B cell (primary cell): ENCODE data around the gene COL16A1. TPM values are rescaled to one million over a fixed set of nuclear protein-coding genes. Genes with fewer than 3 reads are reported as not detected.
A peak's percentile ranks its signal among the peaks of the same experiment; 100 is the strongest.

Source experiments
- ATAC-seq: fragments of 200-7000 bp; cut with Tn5 transposase; one replicate; pipeline ENCODE4 v1.10.0; 2021; ENCODE audit warnings: low read depth, mild to moderate bottlenecking, moderate number of reproducible peaks, moderate library complexity
- CTCF ChIA-PET: fragments of 350-600 bp; sonication (Branson Sonifier 250); formaldehyde crosslinking; loops from one replicate; lab custom pipeline; 2021; ENCODE audit warnings: antibody characterized with exemption, inconsistent platforms; lab: Charles Lee
- POLR2A ChIA-PET: fragments of 350-600 bp; sonication (Branson Sonifier 250); formaldehyde crosslinking; loops from one replicate; lab custom pipeline; 2021; ENCODE audit warnings: antibody characterized with exemption; lab: Charles Lee
- DNase-seq: peaks from one replicate; pipeline ENCODE4 v3.0.0; 2013
- H2AFZ ChIP-seq: 2 replicates; pipeline ENCODE4 v1.6.1; 2012; ENCODE audit warnings: mild to moderate bottlenecking, low read depth, low read length; ENCODE audit not compliant: insufficient read depth, poor library complexity, severe bottlenecking
- H3K27ac ChIP-seq, 2 donors: 1 replicate in 1 of 2; 2 replicates in 1 of 2; pipeline ENCODE4 v1.5.1; 2012 to 2013; ENCODE audit warnings: low read length in 2 of 2, mild to moderate bottlenecking in 2 of 2, moderate library complexity in 1 of 2
- H3K27me3 ChIP-seq, 4 experiments: fragments of 200-600 bp in 1 of 4; sonication (generic) in 1 of 4; replicated peaks in 1 of 4; 1 replicate in 2 of 4; 2 replicates in 2 of 4; pipeline versions ENCODE4 v1.6.1 to v1.7.0; 2013 to 2016; ENCODE audit warnings: low read length in 3 of 4, mild to moderate bottlenecking in 2 of 4, mixed read lengths in 1 of 4, moderate library complexity in 1 of 4; ENCODE audit not compliant: insufficient read depth in 4 of 4, control insufficient read depth in 3 of 4; ENCODE audit errors: control extremely low read depth in 1 of 4
- H3K36me3 ChIP-seq, 2 experiments: replicated peaks in 1 of 2; 1 replicate in 1 of 2; 2 replicates in 1 of 2; pipeline versions ENCODE4 v1.6.1 to v1.7.1; 2013; ENCODE audit warnings: low read length in 1 of 2; ENCODE audit not compliant: insufficient read depth in 2 of 2, control insufficient read depth in 1 of 2; ENCODE audit errors: control extremely low read depth in 1 of 2, extremely low read depth in 1 of 2
- H3K4me1 ChIP-seq, 2 donors: fragments of 200-600 bp in 1 of 2; sonication (generic) in 1 of 2; 1 replicate in 1 of 2; 2 replicates in 1 of 2; pipeline versions ENCODE4 v1.5.1 to v1.6.1; 2013 to 2017; ENCODE audit warnings: low read length in 2 of 2; ENCODE audit not compliant: control insufficient read depth in 2 of 2, insufficient read depth in 2 of 2
- H3K4me2 ChIP-seq: replicated peaks from 2 replicates; pipeline ENCODE3; 2012; ENCODE audit warnings: mild to moderate bottlenecking, low read depth, low read length; ENCODE audit not compliant: poor library complexity, severe bottlenecking
- H3K4me3 ChIP-seq, 5 experiments: fragments of 200-600 bp in 1 of 5; sonication (generic) in 1 of 5; 1 replicate in 3 of 5; 2 replicates in 2 of 5; pipeline versions ENCODE4 v1.5.1 to v1.7.0; 2011 to 2016; ENCODE audit warnings: low read length in 4 of 5, mild to moderate bottlenecking in 4 of 5, low read depth in 2 of 5, control low read depth in 1 of 5, moderate library complexity in 1 of 5; ENCODE audit not compliant: insufficient read depth in 1 of 5; ENCODE audit errors: control extremely low read depth in 1 of 5, extremely low read depth in 1 of 5
- H3K79me2 ChIP-seq: fragments of 200-600 bp; sonication (generic); one replicate; pipeline ENCODE4 v1.6.0; 2016; ENCODE audit warnings: low read length; ENCODE audit not compliant: control insufficient read depth, insufficient read depth
- H3K9ac ChIP-seq: fragments of 200-600 bp; sonication (generic); 2 replicates; pipeline ENCODE4 v1.6.1; 2017; ENCODE audit warnings: mild to moderate bottlenecking, low read length, moderate library complexity
- H3K9me3 ChIP-seq, 3 donors: one replicate each; pipeline versions ENCODE4 v1.6.1 to v1.7.1; 2013; ENCODE audit warnings: low read length in 2 of 3; ENCODE audit not compliant: control insufficient read depth in 2 of 3, insufficient read depth in 1 of 3; ENCODE audit errors: control extremely low read depth in 1 of 3
- H4K20me1 ChIP-seq: 2 replicates; pipeline ENCODE4 v1.6.0; 2012; ENCODE audit warnings: mild to moderate bottlenecking, low read length; ENCODE audit not compliant: insufficient read depth, control insufficient read depth, poor library complexity, severe bottlenecking
- H3K27ac Mint-ChIP-seq: one replicate; pipeline ENCODE4 v1.8.0; 2021; ENCODE audit warnings: mixed read lengths
- H3K27me3 Mint-ChIP-seq: one replicate; pipeline ENCODE4 v1.8.0; 2021; ENCODE audit warnings: mixed read lengths
- H3K4me1 Mint-ChIP-seq: one replicate; pipeline ENCODE4 v1.8.0; 2021; ENCODE audit warnings: mixed read lengths
- H3K4me3 Mint-ChIP-seq: one replicate; pipeline ENCODE4 v1.8.0; 2021; ENCODE audit warnings: mixed read lengths
- H3K9me3 Mint-ChIP-seq: one replicate; pipeline ENCODE4 v1.8.0; 2022; ENCODE audit warnings: mixed read lengths; ENCODE audit not compliant: insufficient read depth
- CTCF ChIP-seq: fragments of 200-600 bp; IDR thresholded peaks from one replicate; pipeline ENCODE4 v1.8.0; 2022; ENCODE audit warnings: antibody characterized with exemption, mild to moderate bottlenecking
- EZH2 ChIP-seq: IDR thresholded peaks from 2 replicates; pipeline ENCODE4 v1.6.1; 2012; ENCODE audit warnings: borderline replicate concordance, low read depth, mild to moderate bottlenecking, moderate library complexity, low read length; ENCODE audit not compliant: insufficient read depth, poor library complexity, severe bottlenecking
- WGBS: methylation state at CpG from one replicate; pipeline ENCODE4 v1.1.5; 2013; ENCODE audit warnings: missing lambda C conversion rate; ENCODE audit not compliant: insufficient coverage; 5-methylcytosine and 5-hydroxymethylcytosine counted together
- intact Hi-C: fragments of 100-400 bp; cut with micrococcal nuclease; formaldehyde crosslinking; loops from one replicate; pipeline ENCODE4 v1.10.0; 2022
- polyA plus RNA-seq: library from polyadenylated mRNA; depleted of rRNA; stranded (reverse); fragments of >200 nt; gene quantifications from 2 replicates; pipeline ENCODE4 v1.2.3, GENCODE V29; 2012
- total RNA-seq, 2 donors: library from RNA; stranded (reverse); fragments of 120-200 nt in 1 of 2; gene quantifications; 1 replicate in 1 of 2; 2 replicates in 1 of 2; pipeline versions ENCODE4 v1.2.3 to v1.2.4, GENCODE V29; 2013 to 2022

The COL16A1 gene
- total and polyA plus RNA-seq, 2 donors (not counting 1 experiment from before 2014, with no cell fraction given) = 0.07 TPM; not detected in 1

- Histone ChIP-seq H3K4me3 (no peak overlapping the region), H3K27ac (no peak overlapping the region), H3K4me2 (no peak overlapping the region), H3K36me3 (no peaks in the 10 kb centered on the region), H3K9ac (no peak overlapping the region), H3K4me1 (no peaks in the 10 kb centered on the region), H3K79me2 (no peaks in the 10 kb centered on the region), H3K9me3 (peaks cover 0 to 4% (median 0%) of the 10 kb centered on the region in 3 donors), H4K20me1 (no peaks in the 10 kb centered on the region), H2AFZ (no peak overlapping the region), H3K27me3 (no peaks in the 10 kb centered on the region)
- H3K4me3 Mint-ChIP-seq = no peak overlapping the region
- TF ChIP-seq CTCF (no peak), EZH2 (no peak)
- WGBS = 93% methylated on average over 25 of the region's 25 CpGs
- H3K9me3 Mint-ChIP-seq = no peaks in the 10 kb centered on the region
- intact Hi-C loops = no loop called here
- ChIA-PET CTCF (no interaction called here), POLR2A (no interaction called here)
- no peaks in the 10 kb centered on the region for H3K4me1 Mint-ChIP-seq
- DNase-seq (no peak), ATAC-seq (no peak)
- peak overlapping the region; percentile 46 for H3K27ac Mint-ChIP-seq
- peaks cover 6% of the 10 kb centered on the region for H3K27me3 Mint-ChIP-seq
These were observed 26.7 kb upstream of the COL16A1 start for GRCh38 chr1:31730336-31731048.

DNA sequence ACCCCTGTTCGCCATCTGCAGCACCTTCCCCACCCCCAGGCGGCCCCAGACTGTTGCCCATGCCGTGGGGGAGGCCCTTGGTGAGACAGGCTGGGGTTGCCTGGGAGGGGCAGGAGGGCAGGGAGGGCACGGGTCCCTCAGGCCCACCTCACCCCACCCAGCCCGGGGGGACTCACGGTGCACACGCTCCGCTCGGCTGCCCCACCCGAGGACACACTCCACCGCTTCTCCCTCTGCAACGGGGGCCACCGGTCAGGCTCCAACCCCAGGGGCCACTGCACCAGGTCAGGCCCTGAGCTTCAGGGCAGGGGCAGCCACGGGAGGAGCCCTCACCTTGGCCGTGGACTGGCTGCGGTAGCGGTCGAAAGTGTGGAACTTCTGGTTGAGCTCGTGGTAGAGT lies 24.0 kb upstream of the COL16A1 start:
- Histone ChIP-seq H3K4me2 (no peak overlapping the region), H3K9ac (no peak overlapping the region), H3K4me3 (no peak overlapping the region), H4K20me1 (no peaks in the 10 kb centered on the region), H3K36me3 (no peaks in the 10 kb centered on the region), H2AFZ (no peak overlapping the region), H3K27ac (no peak overlapping the region), H3K27me3 (peaks cover 0 to 7% (median 0%) of the 10 kb centered on the region in 4 experiments), H3K4me1 (no peaks in the 10 kb centered on the region), H3K79me2 (no peaks in the 10 kb centered on the region), H3K9me3 (peaks cover 0 to 4% (median 0%) of the 10 kb centered on the region in 3 donors)
- intact Hi-C loops = no loop called here
- TF ChIP-seq EZH2 = no peak
- no peak for TF ChIP-seq CTCF
- Mint-ChIP-seq H3K4me3 (no peak overlapping the region), H3K4me1 (no peaks in the 10 kb centered on the region), H3K27ac (no peak overlapping the region), H3K27me3 (peaks cover 6% of the 10 kb centered on the region), H3K9me3 (no peaks in the 10 kb centered on the region)
- ChIA-PET CTCF (no interaction called here), POLR2A (no interaction called here)
- DNase-seq = no peak
- ATAC-seq = no peak
- WGBS = 87% methylated on average over 15 of the region's 19 CpGs
